Activated B cell treated with CpG ODN at 0.5 μM for 24 hours (primary cell): ENCODE data around the gene CAND1. TPM values are rescaled to one million over a fixed set of nuclear protein-coding genes. Genes with fewer than 3 reads are reported as not detected.
A peak's percentile ranks its signal among the peaks of the same experiment; 100 is the strongest.

Source experiments
- ATAC-seq: fragments of 200-7000 bp; cut with Tn5 transposase; one replicate; pipeline ENCODE4 v1.10.0; 2021; ENCODE audit warnings: low read depth, mild to moderate bottlenecking, moderate library complexity
- CTCF ChIA-PET: fragments of 350-600 bp; sonication (Branson Sonifier 250); formaldehyde crosslinking; loops from one replicate; lab custom pipeline; 2021; ENCODE audit warnings: antibody characterized with exemption; lab: Charles Lee
- POLR2A ChIA-PET: fragments of 350-600 bp; sonication (Branson Sonifier 250); formaldehyde crosslinking; loops from one replicate; lab custom pipeline; 2021; ENCODE audit warnings: antibody characterized with exemption; lab: Charles Lee
- DNase-seq: peaks from one replicate; pipeline ENCODE4 v3.0.0; 2022
- H3K27ac Mint-ChIP-seq: one replicate; pipeline ENCODE4 v1.8.0; 2020; ENCODE audit warnings: mixed read lengths
- H3K27me3 Mint-ChIP-seq: one replicate; pipeline ENCODE4 v1.8.0; 2021; ENCODE audit warnings: mixed read lengths
- H3K36me3 Mint-ChIP-seq: one replicate; pipeline ENCODE4 v1.8.0; 2021; ENCODE audit warnings: low read depth, mixed read lengths
- H3K4me1 Mint-ChIP-seq: one replicate; pipeline ENCODE4 v1.8.0; 2021; ENCODE audit warnings: mixed read lengths
- H3K4me3 Mint-ChIP-seq: one replicate; pipeline ENCODE4 v1.8.0; 2020; ENCODE audit warnings: mild to moderate bottlenecking, mixed read lengths
- H3K9me3 Mint-ChIP-seq: one replicate; pipeline ENCODE4 v1.8.0; 2020; ENCODE audit warnings: mixed read lengths
- intact Hi-C: fragments of 100-400 bp; cut with micrococcal nuclease; formaldehyde crosslinking; loops from one replicate; pipeline ENCODE4 v1.15.1; 2024
- total RNA-seq: library from RNA; stranded (reverse); gene quantifications from 2 replicates; pipeline ENCODE4 v1.2.3, GENCODE V29; 2022
- TF ChIP-seq, protein P1 (sequence below): fragments of 200-600 bp; IDR thresholded peaks from one replicate; pipeline ENCODE4 v1.8.0; 2022; ENCODE audit warnings: antibody characterized with exemption, mild to moderate bottlenecking

CAND1 gene
- total RNA-seq, 1 donor from 2014 or later, result 123 TPM

GRCh38 chr12:67348683-67349082, 79.5 kb downstream of the CAND1 start:
- Mint-ChIP-seq H3K4me3 (no peak overlapping the region), H3K27ac (no peak overlapping the region), H3K4me1 (no peaks in the 10 kb centered on the region), H3K9me3 (peaks cover 9% of the 10 kb centered on the region), H3K36me3 (no peaks in the 10 kb centered on the region), H3K27me3 (no peaks in the 10 kb centered on the region)
- no peak for DNase-seq
- intact Hi-C loops, result no loop called here
- ATAC-seq, result no peak
- TF ChIP-seq, protein P1, sequence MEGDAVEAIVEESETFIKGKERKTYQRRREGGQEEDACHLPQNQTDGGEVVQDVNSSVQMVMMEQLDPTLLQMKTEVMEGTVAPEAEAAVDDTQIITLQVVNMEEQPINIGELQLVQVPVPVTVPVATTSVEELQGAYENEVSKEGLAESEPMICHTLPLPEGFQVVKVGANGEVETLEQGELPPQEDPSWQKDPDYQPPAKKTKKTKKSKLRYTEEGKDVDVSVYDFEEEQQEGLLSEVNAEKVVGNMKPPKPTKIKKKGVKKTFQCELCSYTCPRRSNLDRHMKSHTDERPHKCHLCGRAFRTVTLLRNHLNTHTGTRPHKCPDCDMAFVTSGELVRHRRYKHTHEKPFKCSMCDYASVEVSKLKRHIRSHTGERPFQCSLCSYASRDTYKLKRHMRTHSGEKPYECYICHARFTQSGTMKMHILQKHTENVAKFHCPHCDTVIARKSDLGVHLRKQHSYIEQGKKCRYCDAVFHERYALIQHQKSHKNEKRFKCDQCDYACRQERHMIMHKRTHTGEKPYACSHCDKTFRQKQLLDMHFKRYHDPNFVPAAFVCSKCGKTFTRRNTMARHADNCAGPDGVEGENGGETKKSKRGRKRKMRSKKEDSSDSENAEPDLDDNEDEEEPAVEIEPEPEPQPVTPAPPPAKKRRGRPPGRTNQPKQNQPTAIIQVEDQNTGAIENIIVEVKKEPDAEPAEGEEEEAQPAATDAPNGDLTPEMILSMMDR, result no peak
- ChIA-PET CTCF (no interaction called here), POLR2A (no interaction called here)

- Mint-ChIP-seq H3K27me3 (no peaks in the 10 kb centered on the region), H3K4me3 (no peak overlapping the region), H3K27ac (no peak overlapping the region), H3K36me3 (no peaks in the 10 kb centered on the region), H3K9me3 (peaks cover 4% of the 10 kb centered on the region), H3K4me1 (peaks cover 5% of the 10 kb centered on the region)
- TF ChIP-seq, protein P1, result no peak
- intact Hi-C loops, result no loop called here
- POLR2A ChIA-PET, result no interaction called here
- CTCF ChIA-PET, result interaction anchor here (9.3 kb wide), 1 partner anchor 588 kb away, joined by 219 read pairs; no protein-coding TSS in a partner anchor
- no peak for ATAC-seq
- no peak for DNase-seq
Measured at GRCh38 chr12:67352682-67353081, 83.5 kb downstream of the CAND1 start.

DNA sequence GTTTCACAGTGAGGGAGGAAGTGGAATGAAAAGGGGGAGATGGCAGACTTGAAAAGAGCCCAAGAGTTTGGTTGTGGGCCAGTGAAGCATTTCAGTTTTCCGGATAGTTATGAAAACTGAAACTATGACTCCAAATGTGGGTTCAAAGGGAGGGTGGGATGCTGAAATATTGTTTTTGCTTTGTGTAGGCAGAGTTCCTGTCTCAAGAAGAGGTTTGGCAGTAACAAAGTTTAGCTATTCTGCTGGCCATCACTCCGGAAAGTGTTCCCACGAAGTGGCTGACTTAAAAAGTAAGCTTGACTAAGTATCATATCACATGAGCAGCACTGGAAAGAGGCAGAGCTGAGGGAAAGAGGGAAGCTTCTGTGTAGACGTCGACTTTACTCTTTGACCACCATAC, 85.2 kb downstream of the CAND1 start:
- no peak overlapping the region for H3K4me3 Mint-ChIP-seq
- POLR2A ChIA-PET, result no interaction called here
- ATAC-seq, result no peak

GRCh38 chr12:67354966-67355365, 85.8 kb downstream of the CAND1 start:
- no peak for DNase-seq
- H3K4me3 Mint-ChIP-seq, result no peak overlapping the region
- TF ChIP-seq, protein P1, result no peak
- no peak for ATAC-seq
- H3K4me1 Mint-ChIP-seq, result peaks cover 5% of the 10 kb centered on the region
- no peaks in the 10 kb centered on the region for H3K36me3 Mint-ChIP-seq
- H3K9me3 Mint-ChIP-seq, result no peaks in the 10 kb centered on the region
- H3K27ac Mint-ChIP-seq, result no peak overlapping the region
- CTCF ChIA-PET, result interaction anchor here (0.8 to 9.3 kb wide), 7 partner anchors 9 to 962 kb away, joined by 3 to 219 read pairs (median 5); no protein-coding TSS in a partner anchor
- intact Hi-C loops, result loop anchor here (2.0 to 5.0 kb wide), 2 partner anchors 297 to 868 kb away; no protein-coding TSS in a partner anchor
- POLR2A ChIA-PET, result no interaction called here
- no peaks in the 10 kb centered on the region for H3K27me3 Mint-ChIP-seq

More for the DNA sequence above, 85.2 kb downstream of the CAND1 start:
- CTCF ChIA-PET, result interaction anchor here (0.8 to 9.3 kb wide), 7 partner anchors 9 to 963 kb away, joined by 3 to 219 read pairs (median 5); no protein-coding TSS in a partner anchor
- H3K36me3 Mint-ChIP-seq, result no peaks in the 10 kb centered on the region
- no peak overlapping the region for H3K27ac Mint-ChIP-seq
- intact Hi-C loops, result loop anchor here (2.0 kb wide), 1 partner anchor 868 kb away; no protein-coding TSS in a partner anchor
- H3K27me3 Mint-ChIP-seq, result no peaks in the 10 kb centered on the region
- H3K4me1 Mint-ChIP-seq, result peaks cover 5% of the 10 kb centered on the region
- TF ChIP-seq, protein P1, result no peak
- H3K9me3 Mint-ChIP-seq, result no peaks in the 10 kb centered on the region
- no peak for DNase-seq

- H3K36me3 Mint-ChIP-seq, result no peaks in the 10 kb centered on the region
- no peak for DNase-seq
- peaks cover 5% of the 10 kb centered on the region for H3K4me1 Mint-ChIP-seq
- ChIA-PET CTCF (interaction anchor here (0.6 to 9.3 kb wide), 33 partner anchors 9 to 962 kb away, joined by 3 to 219 read pairs (median 4); no protein-coding TSS in a partner anchor), POLR2A (interaction anchor here (0.7 to 1.0 kb wide), 4 partner anchors 84 to 587 kb away, joined by 3 to 13 read pairs (median 8); no protein-coding TSS in a partner anchor)
- H3K4me3 Mint-ChIP-seq, result no peak overlapping the region
- intact Hi-C loops, result loop anchor here (1.0 to 5.0 kb wide), 7 partner anchors 87 to 962 kb away; no protein-coding TSS in a partner anchor
- H3K27ac Mint-ChIP-seq, result no peak overlapping the region
- H3K27me3 Mint-ChIP-seq, result no peaks in the 10 kb centered on the region
- H3K9me3 Mint-ChIP-seq, result no peaks in the 10 kb centered on the region
- peak; percentile 54 for ATAC-seq
- TF ChIP-seq, protein P1, result no peak
Measured at GRCh38 chr12:67355428-67356379, 86.5 kb downstream of the CAND1 start.
